ENCODE measurements around the gene P2RX2. TPM values are rescaled to one million over a fixed set of nuclear protein-coding genes. Genes with fewer than 3 reads are reported as not detected.

Gene P2RX2
- total RNA-seq, 1 experiment from 2014 or later = not detected

DNA sequence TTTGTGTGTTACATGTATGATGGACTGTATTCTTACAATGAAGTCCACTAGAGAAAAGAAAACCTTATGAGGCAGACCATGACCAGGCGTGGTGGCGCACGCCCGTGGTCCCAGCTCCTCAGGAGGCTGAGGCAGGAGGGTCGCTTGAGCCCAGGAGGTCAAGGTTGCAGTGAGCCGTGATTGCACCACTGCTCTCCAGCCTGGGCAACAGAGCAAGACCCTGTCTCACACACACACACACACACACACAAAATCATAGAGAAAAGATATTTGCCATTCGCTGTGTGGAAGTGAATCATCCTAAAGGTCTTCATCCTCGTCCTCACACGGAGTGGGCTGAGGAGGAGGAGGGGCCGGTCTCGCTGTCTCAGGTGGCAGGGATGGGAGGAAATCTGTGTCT is 40.5 kb upstream of the P2RX2 start:
- H3K4me2 ChIP-seq = no peak overlapping the region
- BruUV-seq (replicated peaks) = no TSS peak
- no peaks in the 10 kb centered on the region for H3K36me3 ChIP-seq (ENCODE audit: low read depth)
- H3K27ac ChIP-seq = no peak overlapping the region
- POLR2A ChIA-PET (ENCODE audit: unreplicated experiment) = no interaction called here
- no peak for TF ChIP-seq EZH2 (IDR thresholded peaks at IDR 0.05; ENCODE audit: low read depth)
- TF ChIP-seq, protein P1, sequence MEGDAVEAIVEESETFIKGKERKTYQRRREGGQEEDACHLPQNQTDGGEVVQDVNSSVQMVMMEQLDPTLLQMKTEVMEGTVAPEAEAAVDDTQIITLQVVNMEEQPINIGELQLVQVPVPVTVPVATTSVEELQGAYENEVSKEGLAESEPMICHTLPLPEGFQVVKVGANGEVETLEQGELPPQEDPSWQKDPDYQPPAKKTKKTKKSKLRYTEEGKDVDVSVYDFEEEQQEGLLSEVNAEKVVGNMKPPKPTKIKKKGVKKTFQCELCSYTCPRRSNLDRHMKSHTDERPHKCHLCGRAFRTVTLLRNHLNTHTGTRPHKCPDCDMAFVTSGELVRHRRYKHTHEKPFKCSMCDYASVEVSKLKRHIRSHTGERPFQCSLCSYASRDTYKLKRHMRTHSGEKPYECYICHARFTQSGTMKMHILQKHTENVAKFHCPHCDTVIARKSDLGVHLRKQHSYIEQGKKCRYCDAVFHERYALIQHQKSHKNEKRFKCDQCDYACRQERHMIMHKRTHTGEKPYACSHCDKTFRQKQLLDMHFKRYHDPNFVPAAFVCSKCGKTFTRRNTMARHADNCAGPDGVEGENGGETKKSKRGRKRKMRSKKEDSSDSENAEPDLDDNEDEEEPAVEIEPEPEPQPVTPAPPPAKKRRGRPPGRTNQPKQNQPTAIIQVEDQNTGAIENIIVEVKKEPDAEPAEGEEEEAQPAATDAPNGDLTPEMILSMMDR (conservative IDR thresholded peaks at IDR 0.05) = no peak
- no peak for DNase-seq
- no peak overlapping the region for H3K4me3 ChIP-seq
- CTCF ChIA-PET = no interaction called here
- H3K79me2 ChIP-seq (ENCODE audit: low read depth) = no peaks in the 10 kb centered on the region
- intact Hi-C loops (cut with micrococcal nuclease; ENCODE audit: unreplicated experiment) = no loop called here
- H2AFZ ChIP-seq = no peak overlapping the region
- H3F3A ChIP-seq (ENCODE audit: insufficient read depth, low read depth) = no peaks in the 10 kb centered on the region
- peaks cover 9% of the 10 kb centered on the region; the same call in 1 of the 2 replicates for H4K20me1 ChIP-seq (ENCODE audit: insufficient read depth)
- H3K27me3 ChIP-seq (ENCODE audit: insufficient read depth, low read depth) = no peaks in the 10 kb centered on the region
- no peaks in the 10 kb centered on the region for H3K9me2 ChIP-seq (ENCODE audit: insufficient read depth)
- no peaks in the 10 kb centered on the region for H3K9me3 ChIP-seq (ENCODE audit: insufficient read depth, low read depth)
- no peaks in the 10 kb centered on the region for H3K4me1 ChIP-seq (replicated peaks; ENCODE audit: insufficient read depth)

GRCh38 chr12:132578826-132579225 is 39.8 kb upstream of the P2RX2 start:
- Histone ChIP-seq H3K79me2 (ENCODE audit: low read depth) (no peaks in the 10 kb centered on the region), H3F3A (ENCODE audit: insufficient read depth, low read depth) (no peaks in the 10 kb centered on the region), H3K4me1 (replicated peaks; ENCODE audit: insufficient read depth) (no peaks in the 10 kb centered on the region), H4K20me1 (ENCODE audit: insufficient read depth) (peaks cover 9% of the 10 kb centered on the region; the same call in 1 of the 2 replicates), H3K36me3 (ENCODE audit: low read depth) (no peaks in the 10 kb centered on the region), H3K27ac (no peak overlapping the region), H3K27me3 (ENCODE audit: insufficient read depth, low read depth) (no peaks in the 10 kb centered on the region), H3K9me3 (ENCODE audit: insufficient read depth, low read depth) (no peaks in the 10 kb centered on the region), H3K4me3 (no peak overlapping the region), H2AFZ (no peak overlapping the region), H3K4me2 (no peak overlapping the region), H3K9me2 (ENCODE audit: insufficient read depth) (no peaks in the 10 kb centered on the region)
- no peak for TF ChIP-seq EZH2 (IDR thresholded peaks at IDR 0.05; ENCODE audit: low read depth)
- TF ChIP-seq, protein P1 (conservative IDR thresholded peaks at IDR 0.05) = no peak
- no TSS peak for BruUV-seq (replicated peaks)
- ChIA-PET CTCF (no interaction called here), POLR2A (ENCODE audit: unreplicated experiment) (no interaction called here)
- DNase-seq = no peak
- intact Hi-C loops (cut with micrococcal nuclease; ENCODE audit: unreplicated experiment) = no loop called here

- H3K36me3 ChIP-seq (ENCODE audit: low read depth) = no peaks in the 10 kb centered on the region
- intact Hi-C loops (cut with micrococcal nuclease; ENCODE audit: unreplicated experiment) = no loop called here
- H3K9me3 ChIP-seq (ENCODE audit: insufficient read depth, low read depth) = no peaks in the 10 kb centered on the region
- no peak overlapping the region for H3K27ac ChIP-seq
- ChIA-PET CTCF (no interaction called here), POLR2A (ENCODE audit: unreplicated experiment) (no interaction called here)
- no peaks in the 10 kb centered on the region for H3K27me3 ChIP-seq (ENCODE audit: insufficient read depth, low read depth)
- H4K20me1 ChIP-seq (ENCODE audit: insufficient read depth) = peaks cover 9% of the 10 kb centered on the region; the same call in 1 of the 2 replicates
- TF ChIP-seq, protein P1 (conservative IDR thresholded peaks at IDR 0.05) = no peak
- BruUV-seq (replicated peaks) = no TSS peak
- DNase-seq = no peak
- H3K4me3 ChIP-seq = no peak overlapping the region
- no peak overlapping the region for H3K4me2 ChIP-seq
- no peaks in the 10 kb centered on the region; the same call in 1 of the 2 replicates for H3F3A ChIP-seq (ENCODE audit: insufficient read depth, low read depth)
- no peaks in the 10 kb centered on the region for H3K9me2 ChIP-seq (ENCODE audit: insufficient read depth)
- H3K79me2 ChIP-seq (ENCODE audit: low read depth) = no peaks in the 10 kb centered on the region
- no peak overlapping the region for H2AFZ ChIP-seq
- H3K4me1 ChIP-seq (replicated peaks; ENCODE audit: insufficient read depth) = no peaks in the 10 kb centered on the region
Observed at GRCh38 chr12:132579744-132580143, 38.8 kb upstream of the P2RX2 start.

Data from PC-9 (cell line).